Measurements from ENCODE around the gene RPL27.

Gene RPL27

GRCh38 chr17:43020789-43021740, 22.8 kb downstream of the RPL27 start:
- peak; percentile 79 for DNase-seq (ENCODE audit: low read depth, low spot score)

- DNase-seq (ENCODE audit: low read depth, low spot score): peak; percentile 94
Observed at GRCh38 chr17:43021741-43022512, 23.7 kb downstream of the RPL27 start, which contains the start of gene VAT1. TSS of gene VAT1 (minus strand) at chr17:43022385. CDS start at chr17:43022322, 63 bp downstream.

DNA sequence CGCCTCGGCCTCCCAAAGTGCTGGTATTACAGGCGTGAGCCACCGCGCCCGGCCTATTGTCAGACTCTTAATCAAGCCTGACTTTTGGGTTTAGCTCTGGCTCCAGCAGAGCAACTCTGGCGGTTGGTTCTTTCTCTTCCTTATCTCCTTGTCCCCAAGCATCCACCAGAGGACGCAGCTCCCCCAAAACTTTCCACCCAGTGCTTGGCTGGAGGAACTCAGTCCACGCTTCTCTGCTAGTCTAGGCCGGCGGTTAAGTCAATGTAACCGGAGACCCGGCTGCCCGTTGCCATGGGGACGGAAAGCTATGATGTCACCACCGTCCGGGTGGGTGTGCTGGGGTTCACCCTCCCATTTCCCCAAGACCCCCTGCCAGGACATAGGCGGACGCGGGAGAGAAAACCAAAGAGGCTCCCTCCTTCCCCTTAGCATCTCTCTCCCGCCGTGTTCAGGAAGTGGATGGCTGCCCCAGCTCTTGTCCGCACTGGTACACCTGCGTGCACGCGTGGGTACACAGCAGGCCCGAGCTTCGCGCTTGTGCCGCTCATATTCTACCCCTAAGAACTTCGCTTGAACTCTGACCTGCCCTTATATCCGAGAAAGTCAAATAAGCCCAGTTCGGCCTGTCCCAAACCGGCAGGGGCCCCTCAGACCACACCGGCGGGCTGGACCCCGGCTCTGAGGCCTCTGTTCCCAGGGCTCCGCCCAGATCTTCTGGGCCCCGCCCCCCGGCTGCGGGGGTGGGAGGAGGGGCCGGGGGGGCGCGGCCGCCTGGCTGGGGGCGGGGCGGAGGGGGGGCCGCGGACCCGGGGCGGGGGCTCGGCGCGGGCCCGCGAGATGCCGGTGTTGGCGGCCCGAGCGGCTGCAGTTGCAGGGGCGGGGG, 26.4 kb downstream of the RPL27 start, which contains the start of gene RND2:
RND2 (plus strand) TSS at position 825 of the 883 bp plus-strand sequence. CDS start 117 bp downstream, outside the sequence.
- peak; percentile 98 for DNase-seq (ENCODE audit: low read depth, low spot score)

DNA sequence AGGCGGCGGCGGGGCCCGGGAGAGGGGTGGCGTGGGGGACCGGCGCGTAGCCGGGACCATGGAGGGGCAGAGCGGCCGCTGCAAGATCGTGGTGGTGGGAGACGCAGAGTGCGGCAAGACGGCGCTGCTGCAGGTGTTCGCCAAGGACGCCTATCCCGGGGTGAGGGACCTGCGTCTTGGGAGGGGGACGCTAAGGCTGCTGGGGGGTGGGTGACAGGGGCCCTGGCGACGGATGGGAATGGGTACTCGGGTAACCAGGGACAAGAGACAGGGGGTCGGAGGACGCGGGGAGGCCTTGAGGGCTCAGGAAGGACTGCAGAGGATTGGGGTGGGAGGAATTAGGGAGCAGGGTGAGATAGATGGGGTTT, 27.1 kb downstream of the RPL27 start:
- no peak for DNase-seq (ENCODE audit: low read depth, low spot score)

DNA sequence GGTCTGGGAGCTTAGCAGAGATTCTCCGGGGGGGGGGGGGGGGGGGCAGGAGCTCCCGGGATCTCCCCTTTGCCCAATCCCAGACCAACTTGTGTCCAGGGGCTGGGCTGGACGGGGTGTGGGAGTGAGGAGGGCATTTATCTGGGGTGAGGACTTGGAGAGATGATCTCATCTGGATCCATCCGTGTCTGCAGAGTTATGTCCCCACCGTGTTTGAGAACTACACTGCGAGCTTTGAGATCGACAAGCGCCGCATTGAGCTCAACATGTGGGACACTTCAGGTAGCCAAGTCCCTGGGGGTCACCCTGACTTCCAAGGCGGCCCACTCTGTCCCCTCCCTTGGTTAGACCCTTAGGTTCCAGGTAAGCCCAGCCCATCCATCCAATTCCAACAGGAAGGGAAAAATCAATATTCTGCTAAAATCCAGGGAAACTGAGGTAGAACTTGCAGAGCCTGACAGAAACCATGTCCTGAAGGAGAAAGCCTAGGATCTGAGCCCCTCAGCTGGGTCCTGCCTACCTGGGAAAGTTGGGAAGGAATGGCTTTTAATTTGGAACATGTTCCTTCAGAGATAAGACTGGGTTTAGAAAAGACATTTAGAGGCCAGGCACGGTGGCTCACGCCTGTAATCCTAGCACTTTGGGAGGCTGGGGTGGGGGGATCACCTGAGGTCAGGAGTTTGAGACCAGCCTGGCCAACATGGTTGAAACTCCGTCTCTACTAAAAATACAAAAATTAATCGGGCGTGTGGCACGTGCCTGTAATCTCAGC, 27.7 kb downstream of the RPL27 start:
- no peak for DNase-seq (ENCODE audit: low read depth, low spot score)

- no peak for DNase-seq (ENCODE audit: low read depth, low spot score)
Observed at GRCh38 chr17:43026595-43026994, 28.4 kb downstream of the RPL27 start.

DNA sequence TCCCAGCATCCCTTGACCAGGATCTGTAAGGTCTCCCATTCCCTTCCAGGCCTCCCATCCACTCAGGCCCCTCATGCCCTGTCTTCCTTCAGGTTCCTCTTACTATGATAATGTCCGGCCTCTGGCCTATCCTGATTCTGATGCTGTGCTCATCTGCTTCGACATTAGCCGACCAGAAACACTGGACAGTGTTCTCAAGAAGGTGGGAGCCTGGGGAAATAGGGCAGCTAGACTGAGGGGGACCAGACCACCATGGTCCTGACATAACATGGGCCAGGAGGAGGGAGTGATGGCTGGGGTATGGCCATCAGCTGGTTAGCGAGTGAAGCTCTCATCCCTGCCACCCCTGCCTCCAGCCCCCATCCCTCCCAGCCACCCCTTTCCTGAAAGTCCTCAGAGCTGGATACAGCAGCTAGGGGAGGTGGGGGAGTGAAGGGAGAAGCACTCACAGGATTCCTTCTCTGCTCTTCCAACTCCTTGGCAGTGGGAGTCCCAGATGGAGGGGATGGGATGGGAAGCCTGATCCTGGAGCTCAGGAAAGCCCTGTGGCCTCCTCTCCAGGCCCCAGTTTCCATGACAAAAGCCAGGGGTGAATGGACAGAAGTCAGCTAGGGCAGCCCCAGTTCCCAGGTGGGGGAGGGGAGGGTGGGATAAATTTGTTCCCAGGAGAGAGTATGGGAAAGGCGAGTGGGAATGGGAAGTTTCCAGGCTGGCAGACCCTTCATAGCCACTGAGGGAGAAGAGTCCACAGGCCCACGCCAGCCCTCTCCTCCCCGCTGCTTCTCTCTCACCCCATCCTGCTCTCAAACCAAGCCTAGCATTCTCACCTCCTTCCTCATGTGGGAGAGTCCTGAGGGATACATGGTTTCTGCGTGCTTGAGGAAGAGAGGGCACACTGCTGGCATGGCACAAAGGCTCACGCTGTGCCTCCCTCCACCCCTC, 29.1 kb downstream of the RPL27 start:
- DNase-seq (ENCODE audit: low read depth, low spot score): no peak

DNA sequence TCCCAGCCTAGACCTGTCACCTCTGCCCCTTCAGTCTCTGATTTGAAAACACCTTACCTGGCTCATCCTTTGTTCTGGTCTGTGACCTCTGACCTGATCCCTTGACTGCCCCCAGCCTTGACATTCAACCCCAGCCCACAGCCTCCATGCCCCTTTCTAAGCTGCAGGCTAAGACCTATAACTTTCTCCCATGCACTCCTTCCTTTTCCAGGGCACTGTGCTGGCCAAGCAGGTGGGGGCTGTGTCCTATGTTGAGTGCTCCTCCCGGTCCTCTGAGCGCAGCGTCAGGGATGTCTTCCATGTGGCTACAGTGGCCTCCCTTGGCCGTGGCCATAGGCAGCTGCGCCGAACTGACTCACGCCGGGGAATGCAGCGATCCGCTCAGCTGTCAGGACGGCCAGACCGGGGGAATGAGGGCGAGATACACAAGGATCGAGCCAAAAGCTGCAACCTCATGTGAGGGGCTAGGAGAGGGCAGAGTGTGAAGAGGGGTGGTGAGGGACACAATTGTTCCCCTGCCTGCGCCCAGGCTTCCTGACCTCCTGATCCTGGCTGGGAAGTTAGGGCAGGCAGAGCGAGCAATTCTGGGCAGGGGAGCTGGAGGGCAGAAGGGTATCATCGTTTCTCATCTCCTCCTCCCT, 30.1 kb downstream of the RPL27 start:
- DNase-seq (ENCODE audit: low read depth, low spot score): no peak

GRCh38 chr17:43030137-43030767, 32.0 kb downstream of the RPL27 start:
- DNase-seq (ENCODE audit: low read depth, low spot score): no peak

- no peak for DNase-seq (ENCODE audit: low read depth, low spot score)
Observed at GRCh38 chr17:43031666-43032065, 33.4 kb downstream of the RPL27 start.

DNA sequence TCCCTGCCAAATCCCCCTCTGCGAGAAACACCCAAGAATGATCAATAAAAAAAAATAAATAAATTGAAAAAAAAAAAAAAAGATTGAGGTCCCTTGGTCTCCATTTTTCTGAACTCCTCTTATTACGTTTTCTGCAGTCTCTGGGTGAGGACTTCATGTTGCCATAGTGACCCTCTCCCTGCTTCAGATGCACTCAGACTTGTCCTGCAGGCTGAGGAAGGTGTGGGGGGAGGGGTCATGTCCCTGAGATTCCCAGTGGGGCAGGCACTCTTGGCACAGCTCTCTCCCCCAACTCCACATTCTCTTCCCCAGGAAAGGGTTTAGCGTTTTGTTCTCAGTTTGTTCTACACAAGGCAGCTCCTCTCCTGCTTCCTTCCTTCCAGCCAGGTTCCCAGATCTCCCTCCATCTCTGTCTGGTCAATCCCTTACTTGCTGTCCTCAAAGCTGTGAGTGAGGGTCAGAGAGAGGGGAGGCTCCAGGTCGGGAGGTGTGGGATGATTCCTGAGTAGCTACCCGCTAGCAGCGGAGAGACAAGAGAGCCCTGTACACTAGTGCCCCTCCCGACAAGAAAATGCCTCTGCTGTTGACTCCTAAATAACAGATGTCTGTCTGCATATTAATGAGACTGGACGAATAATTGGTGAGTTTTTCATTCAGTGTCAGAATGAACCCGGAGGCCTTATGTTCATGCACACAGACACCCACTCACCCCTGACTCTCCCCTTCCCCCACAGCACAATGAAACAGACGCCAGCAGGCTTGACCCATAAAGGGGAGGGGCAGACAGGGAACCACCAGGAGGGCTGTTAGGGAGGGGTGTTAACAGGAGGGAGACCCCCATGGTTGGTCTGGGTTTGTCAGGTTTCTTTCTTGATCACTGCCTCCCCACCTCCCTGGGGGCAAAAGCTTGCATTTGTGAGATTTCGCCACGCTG, 36.0 kb downstream of the RPL27 start:
- DNase-seq (ENCODE audit: low read depth, low spot score): peak; percentile 72

DNA sequence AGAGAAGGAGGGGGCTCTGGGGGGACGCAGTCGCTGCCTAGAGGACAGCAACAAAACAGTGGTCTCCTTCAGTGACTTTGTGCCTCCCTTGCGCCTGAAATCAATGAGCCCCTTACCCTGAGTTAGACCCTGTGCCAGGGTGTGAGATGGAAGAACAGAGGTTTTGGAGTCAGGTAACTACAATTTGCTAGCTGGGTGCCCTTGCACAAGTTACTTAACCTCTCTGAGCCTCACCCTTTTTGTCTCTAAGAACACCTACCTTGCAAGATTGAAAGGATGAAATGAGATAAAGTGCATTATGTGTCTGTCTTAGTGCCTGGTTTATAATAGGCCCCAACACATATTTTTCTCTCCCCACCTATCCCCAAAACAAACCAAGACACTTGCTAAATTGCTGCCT, 36.7 kb downstream of the RPL27 start:
- DNase-seq (ENCODE audit: low read depth, low spot score): no peak

GRCh38 chr17:43039646-43040045, 41.4 kb downstream of the RPL27 start:
- no peak for DNase-seq (ENCODE audit: low read depth, low spot score)

- no peak for DNase-seq (ENCODE audit: low read depth, low spot score)
Observed at GRCh38 chr17:43040655-43041054, 42.4 kb downstream of the RPL27 start.

- no peak for DNase-seq (ENCODE audit: low read depth, low spot score)
Observed at GRCh38 chr17:43042025-43042628, 43.9 kb downstream of the RPL27 start.

DNA sequence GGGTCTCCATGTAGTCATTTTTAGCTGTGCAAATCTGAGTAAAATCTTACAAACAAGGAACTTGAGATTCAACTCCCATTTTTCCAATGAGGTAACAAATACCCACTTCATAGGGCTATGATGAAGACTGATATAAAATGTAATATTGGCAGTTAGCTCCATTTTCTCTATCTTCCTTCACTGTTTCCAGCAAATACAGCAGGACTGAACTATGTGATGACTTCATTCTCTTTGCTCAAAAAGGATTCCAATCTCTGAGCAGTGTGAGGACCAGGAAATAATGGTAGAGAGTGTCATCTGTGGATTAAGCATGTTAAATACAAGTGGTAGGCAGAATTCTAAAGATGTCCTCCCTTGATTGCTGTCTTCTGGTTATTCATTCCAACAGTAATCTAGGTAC, 45.1 kb downstream of the RPL27 start:
- DNase-seq (ENCODE audit: low read depth, low spot score): no peak

DNA sequence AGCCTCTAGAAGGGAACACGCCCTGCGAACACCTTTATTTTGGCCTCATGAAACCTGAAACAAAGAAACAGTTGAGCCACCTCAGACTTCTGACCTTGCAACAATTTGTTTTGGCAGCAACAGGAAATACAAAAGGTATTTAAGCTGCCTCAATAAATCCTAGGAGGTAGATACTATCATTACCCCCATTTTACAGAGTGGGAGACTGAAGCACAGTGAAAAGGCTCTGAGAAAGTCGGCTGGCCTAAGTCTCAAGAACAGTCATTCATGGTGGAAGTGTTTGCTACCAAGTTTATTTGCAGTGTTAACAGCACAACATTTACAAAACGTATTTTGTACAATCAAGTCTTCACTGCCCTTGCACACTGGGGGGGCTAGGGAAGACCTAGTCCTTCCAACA, 45.8 kb downstream of the RPL27 start:
- no peak for DNase-seq (ENCODE audit: low read depth, low spot score)

Data from ELF-1 (cell line).